GM18505 (cell line): ENCODE measurements around the gene CDH22.

Source experiments
- ATAC-seq: cut with Tn5 transposase; IDR thresholded peaks from one replicate; pipeline ENCODE4 v1.9.1; 2021; ENCODE audit not compliant: unreplicated experiment
- POLR2A ChIP-seq: IDR thresholded peaks from 4 replicates; pipeline ENCODE4 v1.6.1; 2011; ENCODE audit warnings: borderline replicate concordance; ENCODE audit not compliant: insufficient read depth, insufficient read length; ENCODE audit errors: extremely low read depth

Gene CDH22

DNA sequence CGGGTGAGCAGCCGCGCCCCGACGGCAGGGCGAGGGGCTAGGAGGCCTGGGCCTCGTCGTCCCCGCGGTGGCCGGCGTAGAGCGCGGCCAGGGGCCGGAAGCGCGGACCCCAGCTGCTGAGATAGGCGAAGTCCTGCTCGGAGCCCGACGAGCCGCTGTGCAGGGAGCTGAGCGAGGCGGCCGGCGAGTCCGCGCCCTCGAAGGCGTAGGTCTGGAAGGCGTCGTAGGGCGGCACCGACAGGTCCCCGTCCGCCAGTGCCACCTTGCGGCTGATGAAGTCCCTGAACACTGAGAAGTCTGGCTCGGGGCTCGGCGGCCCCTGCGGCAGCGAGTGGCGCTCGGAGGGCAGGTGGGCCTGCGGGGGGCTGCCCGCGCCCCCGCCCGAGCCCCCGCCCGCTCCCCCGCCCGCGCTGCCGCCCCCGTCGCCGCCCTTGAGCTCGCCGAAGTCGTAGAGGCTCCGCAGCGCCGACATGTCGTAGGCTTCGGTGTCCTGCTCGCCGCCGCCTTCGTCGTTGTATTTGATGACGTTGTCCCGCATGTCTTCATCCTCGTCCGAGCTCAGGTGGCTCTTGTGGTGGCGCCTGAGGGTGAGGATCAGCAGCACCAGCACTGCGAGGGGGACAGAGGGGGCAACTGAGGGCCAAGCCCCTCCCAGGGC, 133.7 kb downstream of the CDH22 start:
- no peak for ATAC-seq
- no peak for TF ChIP-seq POLR2A

DNA sequence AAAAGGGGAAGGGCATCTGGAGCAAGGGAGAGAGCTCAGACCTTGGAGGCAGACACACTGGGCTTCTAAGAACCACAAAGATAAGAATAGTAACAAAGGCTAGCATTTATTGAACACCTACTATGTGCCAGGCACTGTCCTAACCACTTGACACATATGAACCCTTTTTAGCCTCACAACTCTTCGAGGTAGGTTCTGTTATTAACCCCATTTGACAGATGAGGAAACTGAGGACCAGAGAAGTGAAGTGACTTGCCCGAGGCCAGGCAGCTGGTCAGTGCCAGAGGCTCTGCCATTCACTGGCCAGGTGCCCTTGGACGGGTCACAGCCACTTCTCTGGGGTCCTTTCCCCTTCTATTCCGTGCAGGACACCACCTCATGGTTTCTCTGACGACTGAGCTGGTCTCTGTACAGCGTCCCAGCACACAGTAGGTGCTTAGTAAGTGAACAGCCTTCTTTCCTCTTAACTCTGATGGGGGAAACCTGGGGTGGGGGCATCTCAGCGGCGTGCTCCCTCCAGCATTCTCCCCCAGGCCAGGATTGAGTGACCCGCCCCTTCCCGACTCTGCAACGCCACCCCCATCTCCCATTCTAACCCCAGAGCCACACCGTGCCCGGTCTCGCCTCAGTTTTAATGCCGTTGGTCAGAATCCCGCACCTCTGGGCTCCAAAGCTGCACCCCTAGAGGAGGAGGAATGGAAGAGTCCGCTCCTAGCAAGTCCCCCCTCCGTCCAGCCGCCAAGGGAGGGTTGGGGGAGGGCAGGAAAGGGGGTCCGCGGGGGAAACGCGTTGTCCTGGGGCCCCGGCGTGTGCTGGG, 134.4 kb downstream of the CDH22 start:
- no peak for TF ChIP-seq POLR2A
- ATAC-seq: no peak

DNA sequence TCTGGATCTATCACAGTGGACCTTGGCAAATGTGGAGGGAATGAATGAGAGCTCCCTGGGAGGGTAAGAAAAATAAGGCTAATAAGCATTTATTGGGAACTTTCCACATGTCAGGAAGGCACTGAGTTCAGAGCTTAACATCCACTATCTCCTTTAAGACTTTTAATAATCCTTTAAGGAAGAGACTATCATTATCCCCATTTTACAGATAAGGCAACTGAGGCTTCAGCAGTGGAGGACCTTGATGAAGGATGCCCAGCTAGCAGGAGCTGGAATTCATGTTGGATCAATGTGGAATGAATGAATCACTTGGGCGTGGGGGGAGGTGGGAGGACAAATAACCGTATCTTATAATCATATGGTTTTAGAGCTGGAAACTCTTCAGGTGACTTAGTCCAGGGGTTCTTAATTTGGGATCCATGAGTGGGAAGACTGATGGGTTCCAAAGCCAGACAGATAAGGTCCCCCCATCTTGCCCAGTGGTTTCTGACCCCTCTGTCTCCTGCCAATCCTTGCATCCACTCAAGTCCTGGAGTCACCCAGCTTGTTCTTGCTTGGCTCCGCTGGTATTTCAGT, 135.2 kb downstream of the CDH22 start:
- no peak for TF ChIP-seq POLR2A
- no peak for ATAC-seq

DNA sequence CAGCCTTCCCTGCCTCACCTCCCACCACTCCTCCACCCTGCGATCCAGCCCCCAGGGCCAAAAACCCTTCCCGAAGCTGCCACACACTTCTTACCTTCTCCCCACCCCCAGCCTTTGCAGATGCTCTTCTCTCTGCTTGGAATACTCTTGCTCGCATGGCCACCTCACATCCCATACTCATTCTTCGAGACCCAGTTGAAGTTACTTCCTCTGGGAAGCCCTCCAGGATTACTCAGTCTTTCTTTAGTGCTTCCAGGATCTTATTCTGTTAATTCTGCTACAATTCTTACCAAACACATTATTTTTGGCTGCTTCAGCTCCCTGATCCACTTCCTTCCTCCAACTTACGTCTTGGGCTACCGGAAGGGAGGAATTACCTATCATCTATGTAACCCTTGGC, 135.8 kb downstream of the CDH22 start:
- no peak for ATAC-seq
- no peak for TF ChIP-seq POLR2A

DNA sequence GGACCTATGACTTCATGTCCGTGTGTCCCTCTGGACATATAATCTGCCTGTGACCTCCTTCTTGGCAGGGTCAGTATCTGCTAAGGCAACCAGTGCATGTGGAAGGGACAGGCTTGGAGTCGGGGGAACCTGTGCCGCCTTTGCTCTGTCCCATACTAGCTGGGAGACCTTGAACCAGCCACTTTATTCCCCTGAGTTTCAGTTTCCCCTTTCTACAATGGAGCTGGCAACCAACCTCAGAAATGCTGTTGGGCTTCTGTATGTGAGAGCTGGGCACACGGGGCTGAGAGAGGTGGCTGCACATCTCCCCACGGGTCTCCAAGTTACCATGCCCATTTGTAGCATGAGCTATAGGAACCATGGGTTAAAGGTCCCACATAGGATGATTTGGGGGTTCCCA, 136.4 kb downstream of the CDH22 start:
- TF ChIP-seq POLR2A: no peak

DNA sequence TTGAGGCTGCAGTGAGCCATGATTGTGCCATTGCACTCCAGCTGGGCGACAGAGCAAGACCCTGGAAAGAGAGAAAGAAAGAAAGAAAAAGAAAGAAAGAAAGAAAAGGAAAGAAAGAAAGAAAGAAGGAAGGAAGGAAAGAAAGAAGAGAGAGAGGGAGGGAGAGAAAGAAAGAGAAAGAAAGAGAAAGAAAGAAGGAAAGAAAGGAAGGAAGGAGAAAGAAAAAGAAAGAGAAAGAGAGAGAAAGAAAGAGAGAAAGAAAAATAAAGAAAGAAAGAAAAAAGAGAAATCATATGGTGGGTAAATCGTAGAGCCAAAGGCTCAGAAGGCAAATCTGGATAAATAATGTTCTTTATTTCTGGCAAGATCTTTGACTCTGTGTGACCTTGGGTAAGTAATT, 136.8 kb downstream of the CDH22 start:
- no peak for TF ChIP-seq POLR2A
- ATAC-seq: no peak

More for the DNA sequence above, 136.4 kb downstream of the CDH22 start:
- no peak for ATAC-seq

DNA sequence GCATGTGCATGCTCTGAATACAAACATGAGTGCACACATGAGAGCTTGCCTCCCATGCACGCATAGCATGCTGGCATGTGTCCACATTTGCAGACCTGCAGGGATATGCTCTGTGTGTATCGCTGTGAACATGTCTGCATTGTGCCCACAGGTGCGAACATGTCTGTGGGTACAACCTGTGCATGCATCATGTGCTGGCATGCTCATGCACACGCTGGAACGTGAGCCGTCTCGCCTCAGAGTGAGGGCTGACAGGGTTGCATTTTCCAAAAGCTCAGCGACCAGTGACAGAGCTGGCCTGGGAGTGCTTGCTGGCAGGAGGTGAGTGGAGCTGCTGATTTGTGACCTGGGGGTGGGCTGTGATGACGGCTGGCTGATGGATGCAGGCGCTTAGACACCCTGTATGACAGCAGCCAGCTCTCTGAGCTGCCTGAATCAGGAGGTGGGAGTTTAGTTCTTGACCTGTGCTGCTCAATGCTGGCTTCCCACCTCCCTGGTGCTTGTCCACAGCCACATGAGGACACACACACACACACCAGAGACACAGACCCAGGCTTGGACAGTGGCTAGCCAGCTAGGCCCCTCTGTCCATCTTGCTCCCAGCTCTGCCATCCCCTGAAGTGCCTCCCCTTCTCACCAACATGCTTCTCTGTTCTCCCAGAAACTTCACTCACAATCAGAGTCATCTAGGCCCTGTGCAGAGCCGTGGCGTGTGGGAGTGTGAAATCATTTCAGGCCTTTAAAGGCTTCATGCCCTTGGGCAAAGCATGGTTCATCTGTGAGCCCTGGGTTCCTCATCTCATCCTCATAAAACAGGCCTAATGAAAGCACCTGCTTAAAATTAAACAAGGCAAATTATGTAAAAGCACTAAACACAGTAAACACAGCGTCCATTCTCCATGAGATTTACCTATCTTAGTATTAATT, 138.8 kb downstream of the CDH22 start:
- ATAC-seq: no peak
- TF ChIP-seq POLR2A: no peak

DNA sequence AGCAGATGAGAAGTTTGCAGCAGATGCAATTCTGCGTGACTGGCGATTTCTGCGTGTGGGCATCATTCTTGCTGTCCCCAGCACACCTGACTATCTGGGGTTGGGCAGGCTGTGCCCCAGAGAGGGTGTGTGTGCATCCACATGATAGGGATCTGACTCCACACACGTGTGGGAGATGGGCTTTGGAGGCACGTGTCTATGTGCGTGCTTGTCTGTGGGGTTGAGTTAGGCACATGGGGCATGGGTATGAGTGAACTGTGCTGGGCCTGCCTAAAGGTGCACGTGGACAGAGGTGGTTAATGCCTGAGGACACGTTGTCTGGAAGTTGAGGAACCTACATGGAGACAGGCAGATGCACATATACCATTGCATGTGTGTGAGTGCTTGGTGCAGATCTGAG, 139.9 kb downstream of the CDH22 start:
- ATAC-seq: no peak
- no peak for TF ChIP-seq POLR2A

DNA sequence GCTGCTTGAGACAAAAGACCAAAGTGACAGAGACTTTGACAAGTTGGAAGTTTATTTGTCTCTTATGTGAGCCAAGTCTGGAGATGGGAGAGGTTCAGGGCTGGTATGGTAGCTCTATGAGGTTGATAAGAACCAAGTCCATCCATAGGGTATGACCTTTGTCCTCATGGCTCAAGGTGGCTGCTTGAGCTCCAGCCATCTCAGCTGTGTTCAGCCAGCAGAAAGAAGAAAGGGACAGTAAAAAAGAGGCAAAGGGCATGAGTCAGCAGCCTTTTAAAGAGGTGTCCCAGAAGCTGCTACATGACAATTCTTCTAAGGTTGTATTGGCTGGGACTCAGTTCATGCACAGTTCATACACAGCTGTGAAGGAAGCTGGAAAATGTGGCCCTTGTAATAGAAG, 141.2 kb downstream of the CDH22 start:
- no peak for ATAC-seq
- no peak for TF ChIP-seq POLR2A

DNA sequence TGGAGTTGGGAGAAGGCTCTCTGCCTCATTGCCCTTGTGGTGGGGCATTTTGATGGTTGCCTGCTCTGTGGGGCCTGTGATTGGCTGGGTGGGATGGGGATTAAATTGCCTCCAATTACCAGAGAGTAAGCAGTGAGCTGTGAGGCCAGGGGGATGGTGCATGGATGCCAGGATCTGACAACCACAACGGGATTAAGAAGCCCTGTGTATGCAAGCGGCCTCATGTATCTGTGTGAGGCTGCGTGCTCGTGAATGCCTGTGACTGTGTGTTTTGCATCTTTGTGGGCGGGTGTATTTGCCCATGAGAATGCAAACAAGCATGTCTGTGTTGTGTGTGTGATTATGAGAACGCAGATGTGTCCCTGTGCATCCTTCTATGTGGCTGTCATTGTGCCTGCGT, 144.0 kb downstream of the CDH22 start:
- no peak for ATAC-seq
- no peak for TF ChIP-seq POLR2A

DNA sequence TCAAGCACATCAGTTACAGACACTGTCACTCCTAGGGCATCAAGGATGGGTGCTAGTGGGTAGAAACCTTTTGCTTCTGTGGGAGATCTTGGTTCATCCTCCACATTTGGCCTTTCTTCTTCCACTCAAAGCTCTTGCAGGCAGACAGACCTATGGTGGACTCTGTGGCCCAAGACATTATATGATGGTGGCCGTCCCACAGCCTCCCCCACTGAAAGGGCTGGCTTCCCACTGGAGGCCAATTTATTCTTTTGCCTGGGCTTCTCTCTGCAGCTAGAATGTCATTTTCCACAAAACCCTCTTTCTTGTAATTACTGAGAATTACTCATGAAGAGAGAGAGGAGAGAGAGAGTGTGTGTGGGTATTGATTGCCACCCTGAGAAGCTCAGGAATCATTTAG, 146.4 kb downstream of the CDH22 start:
- TF ChIP-seq POLR2A: no peak
- no peak for ATAC-seq

DNA sequence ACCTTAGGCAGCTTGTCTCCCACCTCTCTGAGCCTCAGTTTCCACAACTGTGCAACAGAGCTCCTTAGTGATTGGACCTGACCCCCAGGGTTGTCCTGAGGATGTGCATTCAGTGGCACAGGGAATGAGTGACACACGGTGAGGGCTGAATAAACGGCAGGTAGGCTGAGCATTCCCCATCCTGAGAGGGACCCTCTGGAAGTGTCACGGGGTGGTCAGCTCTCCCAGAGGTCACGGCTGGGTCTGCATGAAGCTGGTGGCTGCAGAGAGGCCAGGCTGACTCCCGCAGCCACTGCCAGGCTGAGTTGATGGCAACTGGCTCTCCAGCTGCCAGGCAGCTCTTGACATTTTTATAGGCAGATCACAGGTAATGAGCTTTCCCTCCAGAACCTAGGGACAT, 147.6 kb downstream of the CDH22 start:
- ATAC-seq: no peak

More for the DNA sequence above, 147.6 kb downstream of the CDH22 start:
- TF ChIP-seq POLR2A: no peak
